ENCODE results near the gene PRAMEF26.
"Not testable (repeated sequence)": the region's sequence is repeated elsewhere in the genome, so short reads cannot be mapped to it uniquely, and the experiment has no call there.

The PRAMEF26 gene

DNA sequence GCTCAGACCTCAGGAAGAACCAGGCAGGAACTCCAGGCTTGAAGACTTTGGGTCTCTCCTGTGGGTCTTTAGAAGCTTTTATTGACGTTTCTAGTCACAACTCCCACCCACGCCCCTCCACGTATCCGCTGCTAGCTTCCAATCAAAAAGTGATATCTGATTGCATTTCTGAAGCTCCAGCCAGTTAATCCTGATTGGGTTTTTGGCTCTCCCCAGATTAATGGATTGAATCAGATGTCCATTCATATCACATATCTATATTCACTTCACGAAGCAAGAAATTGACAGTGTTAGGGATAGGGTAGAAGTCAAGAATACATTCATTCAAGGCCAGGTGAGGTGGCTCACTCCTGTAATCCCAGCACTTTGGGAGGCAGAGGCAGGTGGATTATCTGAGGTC lies at the start of gene PRAMEF26:
Gene PRAMEF26, minus strand, starts transcription at position 101 of the 400 bp plus-strand sequence. CDS start 2,914 bp downstream, outside the sequence.
- DNase-seq (ENCODE audit: extremely low spot score); POLR2A ChIA-PET; CTCF ChIA-PET: not testable (repeated sequence)

DNA sequence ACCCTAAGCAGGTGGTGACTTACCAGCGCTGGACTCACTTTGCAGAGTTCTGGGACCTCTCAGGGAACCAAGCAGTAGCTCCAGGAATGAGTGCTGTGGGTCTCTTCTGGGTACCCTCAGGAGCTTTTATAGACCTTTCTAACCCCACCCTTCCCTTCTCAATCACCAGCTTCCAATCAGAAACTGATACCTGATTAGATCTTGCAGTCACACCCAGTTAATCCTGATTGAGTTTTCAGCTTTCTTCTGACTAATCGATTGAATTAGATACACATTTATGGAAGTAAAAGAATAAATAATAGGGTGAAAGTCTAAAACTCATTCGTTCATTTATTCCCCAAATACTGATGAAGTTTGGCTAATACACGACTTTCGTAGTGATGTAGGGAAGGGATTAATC lies 45.5 kb upstream of the PRAMEF26 start, which contains the start of gene PRAMEF13:
Gene PRAMEF13, minus strand, starts transcription at position 101 of the 400 bp plus-strand sequence. CDS start 1,820 bp downstream, outside the sequence.
- CTCF ChIA-PET: not testable (repeated sequence)

DNA sequence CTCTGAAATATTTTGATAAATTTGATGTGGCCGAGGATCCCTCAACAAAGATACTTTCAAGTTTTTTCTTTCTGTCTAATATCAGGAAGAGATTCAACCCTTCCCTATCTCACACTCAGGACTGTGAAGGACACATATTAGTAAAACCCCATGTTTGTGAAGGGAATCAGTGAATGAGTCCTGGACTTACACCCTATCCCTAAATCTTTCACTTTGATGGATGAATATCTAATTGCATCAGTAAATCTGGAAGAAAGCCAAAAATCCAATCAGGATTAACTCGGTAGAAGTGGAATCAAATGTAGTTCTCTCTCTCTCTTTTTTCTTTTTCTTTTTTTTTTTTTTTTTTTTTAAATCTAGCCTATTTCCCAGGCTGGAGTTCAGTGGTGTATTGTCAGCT lies 15.7 kb upstream of the PRAMEF26 start, which contains the start of gene PRAMEF9:
Gene PRAMEF9, plus strand, starts transcription at position 301 of the 400 bp plus-strand sequence. CDS start 3,433 bp downstream, outside the sequence.
- CTCF ChIA-PET; POLR2A ChIA-PET; DNase-seq (ENCODE audit: extremely low spot score): not testable (repeated sequence)

More for the DNA sequence above, 45.5 kb upstream of the PRAMEF26 start, which contains the start of gene PRAMEF13:
- POLR2A ChIA-PET; DNase-seq (ENCODE audit: extremely low spot score): not testable (repeated sequence)

DNA sequence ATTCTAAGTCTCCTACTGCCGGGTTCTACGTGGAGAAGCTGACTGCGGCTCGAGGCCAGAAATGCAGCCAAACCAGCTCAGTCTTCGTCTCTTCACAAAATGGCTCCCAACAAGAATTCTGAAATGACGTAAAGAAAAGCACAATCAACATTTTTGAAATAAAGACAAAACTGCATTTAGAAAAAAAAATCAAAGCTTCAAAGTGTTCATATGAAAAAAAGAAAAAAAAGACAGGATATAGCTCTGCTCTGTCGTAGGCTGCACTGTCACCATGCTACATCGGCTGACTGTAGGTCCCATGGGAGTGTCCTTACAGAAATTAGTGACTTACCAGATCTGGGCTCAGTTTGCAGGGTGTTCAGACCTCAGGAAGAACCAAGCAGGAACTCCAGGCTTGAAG lies 9.7 kb upstream of the PRAMEF26 start, which contains the start of gene HNRNPCL4:
Gene HNRNPCL4, minus strand, starts transcription at position 101 of the 400 bp plus-strand sequence. CDS start 164 bp downstream, outside the sequence.
- DNase-seq (ENCODE audit: extremely low spot score); POLR2A ChIA-PET; CTCF ChIA-PET: not testable (repeated sequence)

DNA sequence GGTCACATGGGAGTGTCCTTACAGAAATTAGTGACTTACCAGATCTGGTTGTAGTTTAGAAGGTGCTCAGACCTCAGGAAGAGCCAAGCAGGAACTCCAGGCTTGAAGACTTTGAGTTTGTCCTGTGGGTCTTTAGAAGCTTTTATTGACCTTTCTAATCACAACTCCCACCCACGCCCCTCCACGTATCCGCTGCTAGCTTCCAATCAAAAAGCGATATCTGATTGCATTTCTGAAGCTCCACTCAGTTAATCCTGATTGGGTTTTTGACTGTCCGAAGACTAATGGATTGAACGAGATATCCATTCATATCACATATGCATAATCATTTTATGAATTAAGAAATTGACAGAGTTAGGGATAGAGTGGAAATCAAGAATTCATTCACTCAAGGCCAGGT lies 39.1 kb downstream of the PRAMEF26 start, which contains the start of gene HNRNPCL2:
Gene HNRNPCL2, minus strand, starts transcription at position 101 of the 400 bp plus-strand sequence. CDS start 454 bp downstream, outside the sequence.
- CTCF ChIA-PET; POLR2A ChIA-PET; DNase-seq (ENCODE audit: extremely low spot score): not testable (repeated sequence)
